ENCODE data around the gene MCM9. TPM values are rescaled to one million over a fixed set of nuclear protein-coding genes. Genes with fewer than 3 reads are reported as not detected.

MCM9 gene
- total RNA-seq, 2 experiments from 2014 or later: 18.4 to 21.3 TPM

- ChIA-PET CTCF (interaction anchor here (0.7 to 1.4 kb wide), 3 partner anchors 10 to 207 kb away, joined by 3 read pairs; no protein-coding TSS in a partner anchor), POLR2A (interaction anchor here (1.2 to 2.0 kb wide), 2 partner anchors 10 to 30 kb away, joined by 3 to 5 read pairs; partner anchors contain the start of gene ASF1A)
- no peaks in the 10 kb centered on the region for H3K27me3 Mint-ChIP-seq
- no peaks in the 10 kb centered on the region for H3K9me3 Mint-ChIP-seq
- DNase-seq (no peak), ATAC-seq (no peak)
- peaks cover 66% of the 10 kb centered on the region for H3K36me3 Mint-ChIP-seq (ENCODE audit: low read depth)
- peak overlapping the region; percentile 54 for H3K27ac Mint-ChIP-seq
- intact Hi-C loops (cut with micrococcal nuclease): no loop called here
- no peak for TF ChIP-seq CTCF (IDR thresholded peaks at IDR 0.05)
- H3K4me3 Mint-ChIP-seq: no peak overlapping the region
- peaks cover 76% of the 10 kb centered on the region for H3K4me1 Mint-ChIP-seq (ENCODE audit: low read depth)
Observed at GRCh38 chr6:118903691-118904090, 31.3 kb downstream of the MCM9 start.

GRCh38 chr6:118903138-118903537 lies 31.8 kb downstream of the MCM9 start:
- CTCF ChIA-PET: interaction anchor here (1.0 to 1.6 kb wide), 3 partner anchors 10 to 207 kb away, joined by 3 read pairs; no protein-coding TSS in a partner anchor
- Mint-ChIP-seq H3K36me3 (ENCODE audit: low read depth) (peaks cover 70% of the 10 kb centered on the region), H3K9me3 (no peaks in the 10 kb centered on the region), H3K4me3 (no peak overlapping the region), H3K27ac (peak overlapping the region; percentile 54), H3K4me1 (ENCODE audit: low read depth) (peaks cover 79% of the 10 kb centered on the region), H3K27me3 (no peaks in the 10 kb centered on the region)
- intact Hi-C loops (cut with micrococcal nuclease): no loop called here
- no peak for DNase-seq
- no peak for TF ChIP-seq CTCF (IDR thresholded peaks at IDR 0.05)
- ATAC-seq: no peak
- POLR2A ChIA-PET: interaction anchor here (2.0 kb wide), 1 partner anchor 9 kb away, joined by 5 read pairs; the partner anchor contains the start of gene ASF1A

- H3K27me3 Mint-ChIP-seq: no peaks in the 10 kb centered on the region
- ATAC-seq (no peak), DNase-seq (no peak)
- no peaks in the 10 kb centered on the region for H3K9me3 Mint-ChIP-seq
- peak overlapping the region; percentile 54 for H3K27ac Mint-ChIP-seq
- H3K4me1 Mint-ChIP-seq (ENCODE audit: low read depth): peaks cover 83% of the 10 kb centered on the region
- ChIA-PET POLR2A (no interaction called here), CTCF (interaction anchor here (1.0 to 1.6 kb wide), 2 partner anchors 10 to 14 kb away, joined by 3 read pairs; no protein-coding TSS in a partner anchor)
- H3K4me3 Mint-ChIP-seq: no peak overlapping the region
- peaks cover 71% of the 10 kb centered on the region for H3K36me3 Mint-ChIP-seq (ENCODE audit: low read depth)
- intact Hi-C loops (cut with micrococcal nuclease): no loop called here
- no peak for TF ChIP-seq CTCF (IDR thresholded peaks at IDR 0.05)
Observed at GRCh38 chr6:118902726-118903125, 32.2 kb downstream of the MCM9 start.

- peak overlapping the region; percentile 78 for H3K27ac Mint-ChIP-seq
- ChIA-PET CTCF (interaction anchor here (0.9 to 1.2 kb wide), 4 partner anchors 8 to 91 kb away, joined by 3 read pairs; no protein-coding TSS in a partner anchor), POLR2A (no interaction called here)
- TF ChIP-seq CTCF (IDR thresholded peaks at IDR 0.05): no peak
- peak overlapping the region; percentile 22 for H3K4me3 Mint-ChIP-seq
- ATAC-seq (peak; percentile 82), DNase-seq (peak; percentile 67)
- H3K36me3 Mint-ChIP-seq (ENCODE audit: low read depth): peaks cover 53% of the 10 kb centered on the region
- peaks cover 68% of the 10 kb centered on the region for H3K4me1 Mint-ChIP-seq (ENCODE audit: low read depth)
- intact Hi-C loops (cut with micrococcal nuclease): no loop called here
- no peaks in the 10 kb centered on the region for H3K9me3 Mint-ChIP-seq
- H3K27me3 Mint-ChIP-seq: no peaks in the 10 kb centered on the region
Observed at GRCh38 chr6:118899948-118900347, 35.0 kb downstream of the MCM9 start.

GRCh38 chr6:118897386-118897785 lies 37.6 kb downstream of the MCM9 start:
- intact Hi-C loops (cut with micrococcal nuclease): no loop called here
- H3K36me3 Mint-ChIP-seq (ENCODE audit: low read depth): peaks cover 44% of the 10 kb centered on the region
- no peak for TF ChIP-seq CTCF (IDR thresholded peaks at IDR 0.05)
- DNase-seq: no peak
- peak overlapping the region; percentile 24 for H3K4me3 Mint-ChIP-seq
- no peak for ATAC-seq
- H3K27ac Mint-ChIP-seq: peak overlapping the region; percentile 72
- no peaks in the 10 kb centered on the region for H3K27me3 Mint-ChIP-seq
- peaks cover 51% of the 10 kb centered on the region for H3K4me1 Mint-ChIP-seq (ENCODE audit: low read depth)
- ChIA-PET CTCF (interaction anchor here (0.9 to 3.3 kb wide), 8 partner anchors 8 to 213 kb away, joined by 3 to 19 read pairs (median 7); partner anchors contain the start of gene MCM9), POLR2A (interaction anchor here (1.1 to 2.0 kb wide), 3 partner anchors 37 to 450 kb away, joined by 3 to 9 read pairs (median 3); partner anchors contain the start of gene MCM9)
- H3K9me3 Mint-ChIP-seq: no peaks in the 10 kb centered on the region

All from activated CD8-positive, alpha-beta T cell treated with anti-CD3 and anti-CD28 coated beads for 36 hours (primary cell).